ENCODE data around the gene CHRND.
A peak's percentile ranks its signal among the peaks of the same experiment; 100 is the strongest.
"Not testable (repeated sequence)": the region's sequence is repeated elsewhere in the genome, so short reads cannot be mapped to it uniquely, and the experiment has no call there.

CHRND gene

GRCh38 chr2:232543491-232543890 lies 17.5 kb downstream of the CHRND start:
- DNase-seq (ENCODE audit: low read depth) = no peak

- DNase-seq (ENCODE audit: low read depth) = no peak
Observed at GRCh38 chr2:232543928-232544631, 18.1 kb downstream of the CHRND start.

GRCh38 chr2:232544674-232545073 lies 18.7 kb downstream of the CHRND start:
- DNase-seq (ENCODE audit: low read depth) = no peak

- no peak for DNase-seq (ENCODE audit: low read depth)
Observed at GRCh38 chr2:232545511-232546375, 19.8 kb downstream of the CHRND start.

- no peak for DNase-seq (ENCODE audit: low read depth)
Observed at GRCh38 chr2:232547991-232548390, 22.0 kb downstream of the CHRND start.

- no peak for DNase-seq (ENCODE audit: low read depth)
Observed at GRCh38 chr2:232549655-232550353, 23.8 kb downstream of the CHRND start.

- peak; percentile 95 for DNase-seq (ENCODE audit: low read depth)
Observed at GRCh38 chr2:232550354-232551249, 24.6 kb downstream of the CHRND start, which contains the start of the genes EIF4E2 and TIGD1. Gene EIF4E2 (plus strand): TSS chr2:232550689. CDS start chr2:232550725, 36 bp downstream. Gene TIGD1 (minus strand): TSS chr2:232550557. CDS start chr2:232549882, 675 bp downstream.

GRCh38 chr2:232551250-232551638 lies 25.3 kb downstream of the CHRND start:
- DNase-seq (ENCODE audit: low read depth) = no peak

GRCh38 chr2:232551776-232552175 lies 25.8 kb downstream of the CHRND start:
- no peak for DNase-seq (ENCODE audit: low read depth)

GRCh38 chr2:232556426-232556825 lies 30.5 kb downstream of the CHRND start:
- DNase-seq (ENCODE audit: low read depth) = no peak

GRCh38 chr2:232562515-232563151 lies 36.7 kb downstream of the CHRND start:
- no peak for DNase-seq (ENCODE audit: low read depth)

- DNase-seq (ENCODE audit: low read depth) = peak; percentile 18
Observed at GRCh38 chr2:232563580-232563979, 37.6 kb downstream of the CHRND start.

GRCh38 chr2:232567721-232568120 lies 41.8 kb downstream of the CHRND start:
- no peak for DNase-seq (ENCODE audit: low read depth)

- peak; percentile 88 for DNase-seq (ENCODE audit: low read depth)
Observed at GRCh38 chr2:232568161-232568560, 42.2 kb downstream of the CHRND start.

GRCh38 chr2:232569541-232569940 lies 43.6 kb downstream of the CHRND start:
- DNase-seq (ENCODE audit: low read depth) = no peak

- not testable (repeated sequence) for DNase-seq (ENCODE audit: low read depth)
Observed at GRCh38 chr2:232570481-232570880, 44.5 kb downstream of the CHRND start.

GRCh38 chr2:232571026-232571474 lies 45.1 kb downstream of the CHRND start:
- DNase-seq (ENCODE audit: low read depth) = no peak

GRCh38 chr2:232573042-232573441 lies 47.1 kb downstream of the CHRND start:
- no peak for DNase-seq (ENCODE audit: low read depth)

GRCh38 chr2:232573771-232574435 lies 47.9 kb downstream of the CHRND start:
- no peak for DNase-seq (ENCODE audit: low read depth)
